ENCODE results near the gene LEO1. TPM values are rescaled to one million over a fixed set of nuclear protein-coding genes. Genes with fewer than 3 reads are reported as not detected.

Gene LEO1
- total and polyA plus RNA-seq, 2 of the 13 experiments (the other 11 are each of a cell fraction or from before 2014, with no cell fraction given) = 17.0 to 60.3 TPM

GRCh38 chr15:52002351-52002750, 30.8 kb upstream of the LEO1 start:
- DNase-seq (ENCODE audit: low spot score) (no peak), FAIRE-seq (no peak), ATAC-seq (no peak)
- H3K9ac ChIP-seq (ENCODE audit: insufficient read depth, low read depth, low read length) = no peak overlapping the region
- no peak overlapping the region for H3K4me2 ChIP-seq (ENCODE audit: low read depth, low read length)
- no peaks in the 10 kb centered on the region for H4K20me1 ChIP-seq (ENCODE audit: insufficient read depth, low read length)
- no peak overlapping the region for H3K27ac ChIP-seq (ENCODE audit: extremely low read length, insufficient read depth, low read length)
- ChIA-PET CTCF (ENCODE audit: low intra/inter-chr PET ratio, low total read pairs) (no interaction called here), POLR2A (interaction anchor here (0.9 kb wide), 1 partner anchor 30 kb away, joined by 3 read pairs; no protein-coding TSS in a partner anchor)
- peaks cover 24% of the 10 kb centered on the region for H3K4me1 ChIP-seq (ENCODE audit: insufficient read depth, low read length)
- H3K79me2 ChIP-seq (ENCODE audit: insufficient read depth, low read length) = no peaks in the 10 kb centered on the region
- no TSS peak for BruUV-seq (replicated peaks)
- intact Hi-C loops (cut with micrococcal nuclease; ENCODE audit: unreplicated experiment) = no loop called here
- 85% methylated on average over 2 of the region's 2 CpGs for WGBS (ENCODE audit: low lambda C conversion rate)
- no peaks in the 10 kb centered on the region for H3K9me3 ChIP-seq (ENCODE audit: low read length)
- H3K27me3 ChIP-seq (ENCODE audit: control insufficient read depth in 1 of 2, insufficient read depth in 2 of 2, low read length in 2 of 2) = no peaks in the 10 kb centered on the region
- no peak overlapping the region for H3K4me3 ChIP-seq (replicated peaks in 1 of 3; ENCODE audit: insufficient read depth in 1 of 3, low read depth in 2 of 3, low read length in 3 of 3)
- no peak overlapping the region for H2AFZ ChIP-seq (ENCODE audit: low read length)
- no peaks in the 10 kb centered on the region for H3K36me3 ChIP-seq (replicated peaks in 1 of 2; ENCODE audit: control insufficient read depth in 1 of 2, insufficient read depth in 2 of 2, low read length in 2 of 2)
- TF ChIP-seq, protein P1, sequence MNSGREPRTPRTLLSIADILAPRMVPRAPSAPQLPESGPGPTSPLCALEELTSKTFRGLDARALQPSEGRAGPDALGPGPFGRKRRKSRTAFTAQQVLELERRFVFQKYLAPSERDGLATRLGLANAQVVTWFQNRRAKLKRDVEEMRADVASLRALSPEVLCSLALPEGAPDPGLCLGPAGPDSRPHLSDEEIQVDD (CRISPR knock-in tag; IDR thresholded peaks at IDR 0.05; ENCODE audit: borderline replicate concordance) = no peak
- TF ChIP-seq NFIB (CRISPR knock-in tag; IDR thresholded peaks at IDR 0.05; ENCODE audit: borderline replicate concordance) (no peak), SRF (IDR thresholded peaks at IDR 0.05; ENCODE audit: low read depth, low read length) (no peak), FOXM1 (CRISPR knock-in tag; IDR thresholded peaks at IDR 0.05) (no peak), ZNF703 (CRISPR knock-in tag; IDR thresholded peaks at IDR 0.05; ENCODE audit: borderline replicate concordance) (no peak)
- in situ Hi-C loops (cut with HindIII; ENCODE audit: extremely low pct_ligation_motif_present, low pct_unique_long_range_greater_than_20kb) = no loop called here

DNA sequence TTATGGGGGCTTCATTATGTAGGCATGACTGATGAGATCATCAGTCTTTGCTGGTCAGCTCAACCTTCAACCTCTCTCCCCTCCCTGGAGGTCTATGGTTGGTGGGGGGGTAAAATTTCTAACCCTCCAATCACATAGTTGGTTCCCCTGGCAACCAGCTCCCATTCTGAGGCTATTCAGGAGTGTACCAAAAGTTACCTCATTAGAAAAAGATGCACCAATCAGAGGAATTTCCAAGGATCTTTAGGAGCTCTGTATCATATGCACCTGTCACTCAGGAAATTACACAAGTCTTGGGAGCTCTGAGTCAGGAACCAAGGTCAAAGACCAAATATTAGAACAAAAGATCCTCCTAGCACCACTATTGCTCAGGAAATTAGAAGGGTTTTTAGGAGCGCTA, 21.4 kb upstream of the LEO1 start:
- in situ Hi-C loops (cut with HindIII; ENCODE audit: extremely low pct_ligation_motif_present, low pct_unique_long_range_greater_than_20kb) (no loop called here), intact Hi-C loops (cut with micrococcal nuclease; ENCODE audit: unreplicated experiment) (no loop called here)
- Histone ChIP-seq H3K4me3 (replicated peaks in 1 of 3; ENCODE audit: insufficient read depth in 1 of 3, low read depth in 2 of 3, low read length in 3 of 3) (no peak overlapping the region), H4K20me1 (ENCODE audit: insufficient read depth, low read length) (no peaks in the 10 kb centered on the region), H3K27ac (ENCODE audit: extremely low read length, insufficient read depth, low read length) (no peak overlapping the region), H3K4me2 (ENCODE audit: low read depth, low read length) (peak overlapping the region; percentile 24; the same call in 1 of the 2 replicates), H3K4me1 (ENCODE audit: insufficient read depth, low read length) (peaks cover 30% of the 10 kb centered on the region), H3K9ac (ENCODE audit: insufficient read depth, low read depth, low read length) (no peak overlapping the region), H3K27me3 (ENCODE audit: control insufficient read depth in 1 of 2, insufficient read depth in 2 of 2, low read length in 2 of 2) (no peaks in the 10 kb centered on the region), H2AFZ (ENCODE audit: low read length) (no peak overlapping the region), H3K36me3 (replicated peaks in 1 of 2; ENCODE audit: control insufficient read depth in 1 of 2, insufficient read depth in 2 of 2, low read length in 2 of 2) (no peaks in the 10 kb centered on the region), H3K9me3 (ENCODE audit: low read length) (no peaks in the 10 kb centered on the region), H3K79me2 (ENCODE audit: insufficient read depth, low read length) (no peaks in the 10 kb centered on the region)
- DNase-seq (ENCODE audit: low spot score) (peak; percentile 77), FAIRE-seq (no peak), ATAC-seq (peak; percentile 50)
- POLR2A ChIA-PET = interaction anchor here (0.8 to 2.2 kb wide), 7 partner anchors 9 to 141 kb away, joined by 3 to 15 read pairs (median 3); partner anchors contain the start of gene LEO1
- 57% methylated on average over 1 of the region's 1 CpG for WGBS (ENCODE audit: low lambda C conversion rate)
- CTCF ChIA-PET (ENCODE audit: low intra/inter-chr PET ratio, low total read pairs) = interaction anchor here (1.3 kb wide), 1 partner anchor 11 kb away, joined by 3 read pairs; no protein-coding TSS in a partner anchor
- no TSS peak for BruUV-seq (replicated peaks)
- TF ChIP-seq ZNF713 (CRISPR knock-in tag; IDR thresholded peaks at IDR 0.05) (no peak), ZSCAN12 (CRISPR knock-in tag; IDR thresholded peaks at IDR 0.05) (no peak), DRAP1 (CRISPR knock-in tag; IDR thresholded peaks at IDR 0.05) (no peak), RFX3 (CRISPR knock-in tag; IDR thresholded peaks at IDR 0.05) (peak; percentile 56; the same call in 1 of the 2 replicates), NR2F6 (IDR thresholded peaks at IDR 0.05) (peak; percentile 24; the same call in 1 of the 2 replicates), NR2F6 (CRISPR knock-in tag; IDR thresholded peaks at IDR 0.05) (no peak), CREM (IDR thresholded peaks at IDR 0.05) (0 out of 2 replicates have a peak, but pooled peaks have one; percentile 26), CREM (CRISPR knock-in tag; IDR thresholded peaks at IDR 0.05) (no peak), SOX13 (IDR thresholded peaks at IDR 0.05) (no peak), SOX13 (CRISPR knock-in tag; conservative IDR thresholded peaks at IDR 0.05 in 1 of 2, IDR thresholded peaks at IDR 0.05 in 1 of 2) (no peak)
- TF ChIP-seq, protein P2, sequence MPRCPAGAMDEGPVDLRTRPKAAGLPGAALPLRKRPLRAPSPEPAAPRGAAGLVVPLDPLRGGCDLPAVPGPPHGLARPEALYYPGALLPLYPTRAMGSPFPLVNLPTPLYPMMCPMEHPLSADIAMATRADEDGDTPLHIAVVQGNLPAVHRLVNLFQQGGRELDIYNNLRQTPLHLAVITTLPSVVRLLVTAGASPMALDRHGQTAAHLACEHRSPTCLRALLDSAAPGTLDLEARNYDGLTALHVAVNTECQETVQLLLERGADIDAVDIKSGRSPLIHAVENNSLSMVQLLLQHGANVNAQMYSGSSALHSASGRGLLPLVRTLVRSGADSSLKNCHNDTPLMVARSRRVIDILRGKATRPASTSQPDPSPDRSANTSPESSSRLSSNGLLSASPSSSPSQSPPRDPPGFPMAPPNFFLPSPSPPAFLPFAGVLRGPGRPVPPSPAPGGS (CRISPR knock-in tag; IDR thresholded peaks at IDR 0.05) = no peak
- TF ChIP-seq, protein P3, sequence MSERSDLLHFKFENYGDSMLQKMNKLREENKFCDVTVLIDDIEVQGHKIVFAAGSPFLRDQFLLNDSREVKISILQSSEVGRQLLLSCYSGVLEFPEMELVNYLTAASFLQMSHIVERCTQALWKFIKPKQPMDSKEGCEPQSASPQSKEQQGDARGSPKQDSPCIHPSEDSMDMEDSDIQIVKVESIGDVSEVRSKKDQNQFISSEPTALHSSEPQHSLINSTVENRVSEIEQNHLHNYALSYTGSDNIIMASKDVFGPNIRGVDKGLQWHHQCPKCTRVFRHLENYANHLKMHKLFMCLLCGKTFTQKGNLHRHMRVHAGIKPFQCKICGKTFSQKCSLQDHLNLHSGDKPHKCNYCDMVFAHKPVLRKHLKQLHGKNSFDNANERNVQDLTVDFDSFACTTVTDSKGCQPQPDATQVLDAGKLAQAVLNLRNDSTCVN (CRISPR knock-in tag; IDR thresholded peaks at IDR 0.05; ENCODE audit: borderline replicate concordance) = no peak

Measured in HepG2 (cell line).